ENCODE data around the gene TTC32. TPM values are rescaled to one million over a fixed set of nuclear protein-coding genes. Genes with fewer than 3 reads are reported as not detected.

The TTC32 gene
- total and polyA plus RNA-seq, 2 donors (not counting 3 experiments of a cell fraction or from before 2014, with no cell fraction given) = 8.8 to 9.4 TPM

DNA sequence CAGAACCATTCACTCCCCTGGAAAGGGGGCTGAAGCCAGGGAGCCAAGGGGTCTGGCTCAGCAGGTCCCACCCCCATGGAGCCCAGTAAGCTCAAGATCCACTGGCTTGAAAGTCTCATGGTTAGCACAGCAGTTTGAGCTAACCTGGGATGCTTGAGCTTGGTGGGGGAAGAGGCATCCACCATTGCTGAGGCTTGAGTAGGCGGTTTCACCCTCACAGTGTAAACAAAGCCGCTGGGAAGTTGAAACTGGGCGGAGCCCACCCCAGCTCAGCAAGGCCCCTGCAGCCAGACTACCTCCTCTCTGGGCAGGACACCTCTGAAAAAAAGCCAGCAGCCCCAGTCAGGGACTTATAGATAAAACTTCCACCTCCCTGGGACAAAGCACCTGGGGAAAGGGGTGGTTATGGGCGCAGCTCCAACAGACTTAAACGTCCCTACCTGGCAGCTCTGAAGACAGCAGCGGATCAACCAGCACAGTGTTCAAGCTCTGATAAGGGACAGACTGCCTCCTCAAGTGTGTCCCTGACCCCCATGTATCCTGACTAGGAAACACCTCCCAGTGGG is 14.7 kb upstream of the TTC32 start:
- Histone ChIP-seq H3K79me2 (ENCODE audit: control insufficient read depth, insufficient read depth, low read length) (no peaks in the 10 kb centered on the region), H3K9me1 (replicated peaks; ENCODE audit: control insufficient read depth, extremely low read depth, insufficient read depth, low read length) (no peaks in the 10 kb centered on the region), H3K9ac (replicated peaks; ENCODE audit: extremely low read depth, insufficient read depth, low read length) (no peak overlapping the region), H3K9me3 (replicated peaks; ENCODE audit: control insufficient read depth, insufficient read depth, low read length) (no peaks in the 10 kb centered on the region), H3K27ac (ENCODE audit: insufficient read depth, low read depth, low read length) (no peak overlapping the region), H3K36me3 (ENCODE audit: control insufficient read depth in 2 of 2, extremely low read depth in 1 of 2, insufficient read depth in 2 of 2, low read length in 2 of 2) (no peaks in the 10 kb centered on the region), H3K27me3 (ENCODE audit: control insufficient read depth in 2 of 2, insufficient read depth in 2 of 2, low read length in 2 of 2) (no peaks in the 10 kb centered on the region), H3K4me2 (ENCODE audit: insufficient read depth, low read length) (no peak overlapping the region), H3K4me3 (replicated peaks in 1 of 3; ENCODE audit: insufficient read depth in 1 of 3, low read depth in 1 of 3, low read length in 3 of 3) (no peak overlapping the region), H2AFZ (ENCODE audit: low read depth, low read length) (no peak overlapping the region), H4K20me1 (replicated peaks; ENCODE audit: control insufficient read depth, extremely low read depth, insufficient read depth, low read length) (no peaks in the 10 kb centered on the region), H3K4me1 (ENCODE audit: control insufficient read depth, extremely low read depth, insufficient read depth, low read length) (no peaks in the 10 kb centered on the region)
- intact Hi-C loops (cut with micrococcal nuclease) (no loop called here), dilution Hi-C loops (cut with MboI; ENCODE audit: extremely low pct_ligation_motif_present, low sequenced_read_pairs) (no loop called here)
- TF ChIP-seq POLR2A (IDR thresholded peaks at IDR 0.05; ENCODE audit: low read depth, low read length) (no peak), JUN (IDR thresholded peaks at IDR 0.05; ENCODE audit: borderline replicate concordance, insufficient read depth, insufficient read length, low read depth) (no peak)
- FAIRE-seq (no peak), DNase-seq (ENCODE audit: low read depth, low spot score) (no peak)
- ChIA-PET POLR2A (no interaction called here), CTCF (interaction anchor here (0.8 to 1.5 kb wide), 2 partner anchors 39 to 99 kb away, joined by 3 read pairs; no protein-coding TSS in a partner anchor)
- BruUV-seq (replicated peaks) = no TSS peak

- POLR2A ChIA-PET = no interaction called here
- FAIRE-seq = no peak
Measured at GRCh38 chr2:19914266-19914975, 12.6 kb upstream of the TTC32 start.

More at GRCh38 chr2:19914266-19914975, 12.6 kb upstream of the TTC32 start:
- H3K27ac ChIP-seq (ENCODE audit: insufficient read depth, low read depth, low read length) = no peak overlapping the region
- H3K4me2 ChIP-seq (ENCODE audit: insufficient read depth, low read length) = no peak overlapping the region
- H4K20me1 ChIP-seq (replicated peaks; ENCODE audit: control insufficient read depth, extremely low read depth, insufficient read depth, low read length) = no peaks in the 10 kb centered on the region
- H3K9me3 ChIP-seq (replicated peaks; ENCODE audit: control insufficient read depth, insufficient read depth, low read length) = no peaks in the 10 kb centered on the region
- H3K36me3 ChIP-seq (ENCODE audit: control insufficient read depth in 2 of 2, extremely low read depth in 1 of 2, insufficient read depth in 2 of 2, low read length in 2 of 2) = no peaks in the 10 kb centered on the region
- BruUV-seq (replicated peaks) = no TSS peak
- no peak overlapping the region for H3K4me3 ChIP-seq (replicated peaks in 1 of 3; ENCODE audit: insufficient read depth in 1 of 3, low read depth in 1 of 3, low read length in 3 of 3)
- H3K79me2 ChIP-seq (ENCODE audit: control insufficient read depth, insufficient read depth, low read length) = no peaks in the 10 kb centered on the region
- no peaks in the 10 kb centered on the region for H3K9me1 ChIP-seq (replicated peaks; ENCODE audit: control insufficient read depth, extremely low read depth, insufficient read depth, low read length)
- CTCF ChIA-PET = interaction anchor here (1.2 kb wide), 1 partner anchor 41 kb away, joined by 3 read pairs; no protein-coding TSS in a partner anchor
- no peak for DNase-seq (ENCODE audit: low read depth, low spot score)
- dilution Hi-C loops (cut with MboI; ENCODE audit: extremely low pct_ligation_motif_present, low sequenced_read_pairs) (no loop called here), intact Hi-C loops (cut with micrococcal nuclease) (no loop called here)
- no peak overlapping the region for H3K9ac ChIP-seq (replicated peaks; ENCODE audit: extremely low read depth, insufficient read depth, low read length)
- H3K27me3 ChIP-seq (ENCODE audit: control insufficient read depth in 2 of 2, insufficient read depth in 2 of 2, low read length in 2 of 2) = no peaks in the 10 kb centered on the region
- TF ChIP-seq POLR2AphosphoS5 (IDR thresholded peaks at IDR 0.05; ENCODE audit: insufficient read depth, low read depth, low read length) (no peak), MAX (IDR thresholded peaks at IDR 0.05; ENCODE audit: insufficient read depth, insufficient read length) (no peak)
- no peak overlapping the region for H2AFZ ChIP-seq (ENCODE audit: low read depth, low read length)
- no peaks in the 10 kb centered on the region for H3K4me1 ChIP-seq (ENCODE audit: control insufficient read depth, extremely low read depth, insufficient read depth, low read length)

All from endothelial cell of umbilical vein (primary cell).